AG20443 (cell line): ENCODE results near the gene TOP3B.
A peak's percentile ranks its signal among the peaks of the same experiment; 100 is the strongest.

Experiments used
- DNase-seq: peaks from one replicate; pipeline ENCODE4 v3.0.0; 2012; ENCODE audit warnings: low spot score, mixed read lengths

Gene TOP3B

GRCh38 chr22:21961886-21962654, 20.5 kb downstream of the TOP3B start:
- peak; percentile 63 for DNase-seq

DNA sequence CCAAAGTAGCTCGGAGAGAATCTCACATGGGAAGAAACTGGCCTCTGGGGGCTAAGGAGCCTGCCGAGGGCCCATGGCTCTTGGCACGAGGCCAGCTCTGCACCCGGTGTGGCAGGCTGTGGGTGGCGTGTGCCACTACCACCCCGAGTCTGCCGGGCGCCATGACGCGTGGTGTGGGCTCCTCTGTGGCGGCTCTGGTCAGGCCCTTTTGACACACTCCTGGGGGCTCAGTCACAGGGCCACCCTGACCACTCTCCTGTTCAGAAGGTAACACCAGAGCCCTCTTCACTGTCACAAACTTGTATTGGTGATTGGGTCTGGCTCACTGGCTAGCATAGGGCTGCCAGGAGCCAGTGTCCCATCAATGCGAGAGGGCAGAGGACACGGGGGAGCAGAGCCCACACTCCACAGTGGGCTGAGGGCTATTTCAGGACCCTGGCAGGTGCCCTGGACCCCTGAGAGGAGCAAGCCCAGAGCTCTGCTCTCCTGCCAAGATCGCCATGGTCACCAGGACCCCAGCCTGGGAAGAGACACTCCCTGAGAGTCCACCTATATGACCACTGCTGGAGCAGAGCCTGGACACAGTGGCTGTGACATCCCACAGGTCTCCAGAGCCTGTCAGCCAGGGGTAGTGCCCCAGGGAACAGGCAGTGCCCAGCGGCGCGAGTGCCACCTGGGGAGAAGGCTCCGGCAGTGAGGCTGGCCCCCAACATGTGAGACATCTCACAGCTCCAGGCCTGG, 21.3 kb downstream of the TOP3B start:
- DNase-seq, result no peak

GRCh38 chr22:21960200-21961126, 22.1 kb downstream of the TOP3B start:
- no peak for DNase-seq

- DNase-seq, result no peak
These were observed 23.1 kb downstream of the TOP3B start for GRCh38 chr22:21959274-21960074.

GRCh38 chr22:21958360-21959273, 24.0 kb downstream of the TOP3B start:
- DNase-seq, result no peak

DNA sequence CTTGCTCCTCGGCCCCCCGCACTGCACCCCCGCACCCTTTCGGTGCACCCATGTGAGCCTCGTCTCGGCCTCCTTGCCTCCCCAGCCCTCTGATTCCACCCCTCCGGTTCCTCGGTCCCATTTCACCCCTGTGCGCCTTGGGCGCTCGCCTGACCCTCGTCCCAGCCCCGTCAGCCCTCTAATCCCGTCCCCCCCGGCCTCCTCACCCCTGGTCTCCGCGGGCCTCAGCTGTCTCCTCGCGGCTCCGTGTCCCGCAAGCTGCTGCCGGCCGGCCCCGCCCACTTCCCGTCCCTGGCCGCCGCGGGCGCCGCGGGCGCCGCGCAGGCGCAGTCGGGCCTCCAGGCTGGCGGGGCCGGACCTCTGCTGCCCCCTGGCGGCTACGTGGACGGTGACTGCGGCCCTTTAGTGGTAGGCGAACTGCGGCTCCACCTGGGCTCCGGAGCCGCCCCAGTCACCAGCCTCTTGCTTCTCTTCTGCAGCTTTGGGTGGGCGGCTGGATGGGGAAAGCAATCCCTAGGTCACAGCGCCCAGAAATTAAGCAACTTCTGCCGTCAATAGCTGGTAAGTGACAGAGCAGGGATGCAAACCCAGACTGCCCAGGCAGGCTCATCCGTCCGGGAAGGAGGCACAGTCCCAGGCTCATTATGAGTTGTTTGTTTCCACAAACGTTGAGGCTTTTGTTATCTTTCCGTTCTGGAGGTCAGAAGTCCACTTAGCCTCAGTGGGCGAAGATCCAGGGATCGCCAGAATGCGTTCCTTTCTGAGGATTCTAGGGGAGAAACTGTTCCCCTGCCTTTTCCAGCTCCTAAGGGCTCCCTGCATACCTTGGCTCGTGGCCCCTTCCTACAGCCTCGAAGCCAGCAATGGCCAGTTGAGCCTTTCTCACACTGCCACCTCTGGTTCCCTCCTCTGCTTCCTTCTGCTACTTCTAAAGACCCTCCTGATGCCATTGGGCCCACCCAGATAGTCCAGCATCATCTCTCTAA, 29.7 kb downstream of the TOP3B start, which contains the start of gene PPM1F:
Gene PPM1F (minus strand): TSS at position 263 of the 986 bp plus-strand sequence. CDS start 6,800 bp downstream, outside the sequence.
- peak; percentile 99 for DNase-seq

GRCh38 chr22:21951931-21952465, 30.6 kb downstream of the TOP3B start:
- DNase-seq, result peak; percentile 58

- no peak for DNase-seq
These were observed 31.5 kb downstream of the TOP3B start for GRCh38 chr22:21951062-21951461.

DNA sequence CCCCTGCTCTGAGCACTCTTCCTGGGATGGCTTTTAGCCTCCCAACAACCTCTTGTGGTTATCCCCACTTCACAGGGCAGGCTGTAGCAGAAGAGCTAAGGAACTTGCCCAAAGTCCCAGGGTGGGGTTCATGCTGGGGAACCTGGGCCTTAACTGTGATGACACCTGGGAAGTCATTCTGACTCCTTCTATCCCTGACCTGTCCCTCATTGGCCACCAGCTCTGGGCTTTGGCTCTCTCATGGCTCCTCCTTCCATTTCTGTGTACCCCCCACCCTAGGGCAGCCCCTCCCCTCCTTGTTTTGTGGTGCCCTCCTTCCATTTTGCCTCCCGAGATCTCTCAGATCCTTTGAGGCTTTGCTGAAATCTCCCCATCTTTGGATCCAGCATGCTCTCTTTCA, 32.6 kb downstream of the TOP3B start:
- DNase-seq, result no peak

DNA sequence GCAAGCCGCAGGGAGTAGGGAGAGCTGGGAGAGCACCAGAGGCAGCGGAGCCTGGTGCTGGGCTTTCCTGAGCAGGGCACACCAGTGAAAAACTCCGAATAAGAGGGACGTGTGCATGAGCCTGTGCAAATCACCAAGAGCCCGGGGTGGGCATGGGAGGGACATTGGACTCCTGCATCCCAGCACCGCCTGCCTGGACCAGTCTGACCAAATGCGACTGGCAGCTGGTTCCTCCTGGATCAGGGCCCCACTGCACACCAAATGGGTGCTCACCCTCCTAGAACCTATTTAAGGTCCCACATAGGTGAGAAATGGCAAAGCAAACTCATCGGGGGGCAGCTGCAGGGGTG, 33.0 kb downstream of the TOP3B start:
- DNase-seq, result no peak

- no peak for DNase-seq
These were observed 33.6 kb downstream of the TOP3B start for GRCh38 chr22:21948824-21949568.

- DNase-seq, result no peak
These were observed 34.2 kb downstream of the TOP3B start for GRCh38 chr22:21948390-21948789.

DNA sequence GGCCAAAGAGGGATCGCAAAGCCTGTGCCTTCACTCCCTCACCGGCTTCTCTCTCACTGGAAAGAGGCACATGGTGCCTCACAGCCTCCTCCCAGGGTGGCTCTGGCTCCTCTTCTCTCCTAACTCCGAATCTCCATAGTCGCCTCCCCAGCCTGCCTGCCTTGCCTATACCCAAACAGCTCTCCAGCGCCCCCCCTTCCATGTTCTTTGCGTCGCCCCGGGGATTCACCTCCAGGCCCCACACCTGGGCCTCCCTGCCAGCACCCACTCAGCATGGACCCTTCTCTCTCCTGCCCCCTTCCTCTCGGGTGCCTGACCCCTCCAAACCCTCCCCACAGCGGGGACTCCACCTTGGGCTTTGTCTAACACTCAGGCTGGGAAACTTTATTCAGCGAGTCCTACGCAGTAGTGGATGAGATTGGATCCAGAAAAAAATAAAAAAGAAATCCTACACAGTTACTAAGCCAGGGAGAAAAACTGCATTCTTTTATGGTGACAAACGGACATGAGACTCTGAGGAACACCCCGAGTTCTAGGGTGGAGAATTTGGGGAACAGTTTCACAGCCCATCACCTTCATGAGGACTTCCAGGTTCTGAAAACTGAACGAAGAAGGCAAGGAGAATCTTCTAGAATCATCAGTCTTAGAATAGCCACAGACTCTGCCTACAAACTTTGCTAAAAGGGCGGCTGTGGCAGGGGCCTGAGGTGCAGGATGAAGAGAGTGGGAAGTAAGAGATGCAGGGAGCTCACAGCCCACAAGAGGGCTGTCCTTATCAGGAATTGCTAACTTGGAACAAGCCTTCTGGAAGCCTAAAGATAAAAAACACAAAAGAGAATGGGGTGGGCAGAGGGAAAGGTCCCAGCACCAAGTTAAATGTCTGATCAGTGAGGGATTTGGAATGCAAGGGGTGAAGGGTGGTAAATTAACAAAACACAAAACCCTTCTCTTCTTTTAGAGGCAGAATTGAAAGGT, 35.3 kb downstream of the TOP3B start:
- DNase-seq, result peak; percentile 47

GRCh38 chr22:21946262-21946925, 36.2 kb downstream of the TOP3B start:
- DNase-seq, result no peak

- no peak for DNase-seq
These were observed 36.9 kb downstream of the TOP3B start for GRCh38 chr22:21945453-21946261.
